ENCODE measurements around the gene SPEN. TPM values are rescaled to one million over a fixed set of nuclear protein-coding genes. Genes with fewer than 3 reads are reported as not detected.

The SPEN gene
- polyA plus RNA-seq, 1 donor from 2014 or later, result 7.1 TPM

GRCh38 chr1:15934211-15935055 lies 86.9 kb downstream of the SPEN start:
- Histone ChIP-seq H3K9me2 (ENCODE audit: insufficient read depth, low read length) (no peaks in the 10 kb centered on the region), H3K27me3 (ENCODE audit: insufficient read depth, low read depth, low read length) (no peaks in the 10 kb centered on the region), H3K4me2 (ENCODE audit: low read length) (no peak overlapping the region), H3K79me2 (replicated peaks; ENCODE audit: insufficient read depth, low read length) (peaks cover 4% of the 10 kb centered on the region), H3K36me3 (ENCODE audit: insufficient read depth, low read length) (peaks cover 14% of the 10 kb centered on the region), H3K4me3 (ENCODE audit: low read length) (no peak overlapping the region), H3K9ac (ENCODE audit: low read length) (no peak overlapping the region), H3K27ac (ENCODE audit: low read length) (no peak overlapping the region), H3F3A (ENCODE audit: insufficient read depth, low read length, poor library complexity, severe bottlenecking) (no peaks in the 10 kb centered on the region), H4K20me1 (ENCODE audit: insufficient read depth) (no peaks in the 10 kb centered on the region), H2AFZ (ENCODE audit: low read depth, low read length) (no peak overlapping the region), H3K9me3 (ENCODE audit: low read length) (no peaks in the 10 kb centered on the region)
- no peak for TF ChIP-seq SMC3 (conservative IDR thresholded peaks at IDR 0.05; ENCODE audit: poor library complexity)
- no peak for TF ChIP-seq RAD21 (conservative IDR thresholded peaks at IDR 0.05)
- TF ChIP-seq REST (IDR thresholded peaks at IDR 0.05; ENCODE audit: borderline replicate concordance), result no peak
- TF ChIP-seq MXI1 (conservative IDR thresholded peaks at IDR 0.05; ENCODE audit: poor library complexity, severe bottlenecking), result no peak
- no peak for TF ChIP-seq TAF1 (IDR thresholded peaks at IDR 0.05; ENCODE audit: low read depth)
- TF ChIP-seq EZH2 (IDR thresholded peaks at IDR 0.05; ENCODE audit: borderline replicate concordance, insufficient read depth, low read length, poor library complexity, severe bottlenecking), result no peak
- TF ChIP-seq CTCF (IDR thresholded peaks at IDR 0.05; ENCODE audit: poor library complexity, severe bottlenecking), result no peak

- TF ChIP-seq EP300 (conservative IDR thresholded peaks at IDR 0.05; ENCODE audit: poor library complexity, severe bottlenecking) (no peak), EZH2 (IDR thresholded peaks at IDR 0.05; ENCODE audit: borderline replicate concordance, insufficient read depth, low read length, poor library complexity, severe bottlenecking) (no peak), MXI1 (conservative IDR thresholded peaks at IDR 0.05; ENCODE audit: poor library complexity, severe bottlenecking) (no peak), REST (IDR thresholded peaks at IDR 0.05; ENCODE audit: borderline replicate concordance) (no peak), RAD21 (conservative IDR thresholded peaks at IDR 0.05) (no peak), SMC3 (conservative IDR thresholded peaks at IDR 0.05; ENCODE audit: poor library complexity) (no peak), POLR2AphosphoS5 (IDR thresholded peaks at IDR 0.05) (peak; percentile 11), CTCF (IDR thresholded peaks at IDR 0.05; ENCODE audit: poor library complexity, severe bottlenecking) (no peak)
- Histone ChIP-seq H3K27ac (ENCODE audit: low read length) (no peak overlapping the region), H3K36me3 (ENCODE audit: insufficient read depth, low read length) (peaks cover 7% of the 10 kb centered on the region), H2AFZ (ENCODE audit: low read depth, low read length) (no peak overlapping the region), H3K9me3 (ENCODE audit: low read length) (no peaks in the 10 kb centered on the region), H3K9ac (ENCODE audit: low read length) (no peak overlapping the region), H3K4me2 (ENCODE audit: low read length) (no peak overlapping the region), H3K4me3 (ENCODE audit: low read length) (no peak overlapping the region), H3K27me3 (ENCODE audit: insufficient read depth, low read depth, low read length) (no peaks in the 10 kb centered on the region), H3K79me2 (replicated peaks; ENCODE audit: insufficient read depth, low read length) (no peaks in the 10 kb centered on the region), H3K9me2 (ENCODE audit: insufficient read depth, low read length) (no peaks in the 10 kb centered on the region), H4K20me1 (ENCODE audit: insufficient read depth) (no peaks in the 10 kb centered on the region), H3F3A (ENCODE audit: insufficient read depth, low read length, poor library complexity, severe bottlenecking) (no peaks in the 10 kb centered on the region)
These were observed 87.8 kb downstream of the SPEN start for GRCh38 chr1:15935056-15935950.

Measured in neural cell (in vitro differentiated cells).